GM20000 (cell line): ENCODE results near the gene UBE2G2.

Experiments used
- DNase-seq: peaks from one replicate; pipeline ENCODE4 v3.0.0; 2012; ENCODE audit warnings: low spot score
- TF ChIP-seq, protein P1 (sequence below): IDR thresholded peaks from 2 replicates; pipeline ENCODE4 v1.5.1; 2012; ENCODE audit warnings: mild to moderate bottlenecking, control low read depth; ENCODE audit errors: extremely low read depth, missing control alignments

Gene UBE2G2

GRCh38 chr21:44838951-44839350 lies 37.3 kb upstream of the UBE2G2 start:
- TF ChIP-seq, protein P1, sequence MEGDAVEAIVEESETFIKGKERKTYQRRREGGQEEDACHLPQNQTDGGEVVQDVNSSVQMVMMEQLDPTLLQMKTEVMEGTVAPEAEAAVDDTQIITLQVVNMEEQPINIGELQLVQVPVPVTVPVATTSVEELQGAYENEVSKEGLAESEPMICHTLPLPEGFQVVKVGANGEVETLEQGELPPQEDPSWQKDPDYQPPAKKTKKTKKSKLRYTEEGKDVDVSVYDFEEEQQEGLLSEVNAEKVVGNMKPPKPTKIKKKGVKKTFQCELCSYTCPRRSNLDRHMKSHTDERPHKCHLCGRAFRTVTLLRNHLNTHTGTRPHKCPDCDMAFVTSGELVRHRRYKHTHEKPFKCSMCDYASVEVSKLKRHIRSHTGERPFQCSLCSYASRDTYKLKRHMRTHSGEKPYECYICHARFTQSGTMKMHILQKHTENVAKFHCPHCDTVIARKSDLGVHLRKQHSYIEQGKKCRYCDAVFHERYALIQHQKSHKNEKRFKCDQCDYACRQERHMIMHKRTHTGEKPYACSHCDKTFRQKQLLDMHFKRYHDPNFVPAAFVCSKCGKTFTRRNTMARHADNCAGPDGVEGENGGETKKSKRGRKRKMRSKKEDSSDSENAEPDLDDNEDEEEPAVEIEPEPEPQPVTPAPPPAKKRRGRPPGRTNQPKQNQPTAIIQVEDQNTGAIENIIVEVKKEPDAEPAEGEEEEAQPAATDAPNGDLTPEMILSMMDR, result no peak
- no peak for DNase-seq

DNA sequence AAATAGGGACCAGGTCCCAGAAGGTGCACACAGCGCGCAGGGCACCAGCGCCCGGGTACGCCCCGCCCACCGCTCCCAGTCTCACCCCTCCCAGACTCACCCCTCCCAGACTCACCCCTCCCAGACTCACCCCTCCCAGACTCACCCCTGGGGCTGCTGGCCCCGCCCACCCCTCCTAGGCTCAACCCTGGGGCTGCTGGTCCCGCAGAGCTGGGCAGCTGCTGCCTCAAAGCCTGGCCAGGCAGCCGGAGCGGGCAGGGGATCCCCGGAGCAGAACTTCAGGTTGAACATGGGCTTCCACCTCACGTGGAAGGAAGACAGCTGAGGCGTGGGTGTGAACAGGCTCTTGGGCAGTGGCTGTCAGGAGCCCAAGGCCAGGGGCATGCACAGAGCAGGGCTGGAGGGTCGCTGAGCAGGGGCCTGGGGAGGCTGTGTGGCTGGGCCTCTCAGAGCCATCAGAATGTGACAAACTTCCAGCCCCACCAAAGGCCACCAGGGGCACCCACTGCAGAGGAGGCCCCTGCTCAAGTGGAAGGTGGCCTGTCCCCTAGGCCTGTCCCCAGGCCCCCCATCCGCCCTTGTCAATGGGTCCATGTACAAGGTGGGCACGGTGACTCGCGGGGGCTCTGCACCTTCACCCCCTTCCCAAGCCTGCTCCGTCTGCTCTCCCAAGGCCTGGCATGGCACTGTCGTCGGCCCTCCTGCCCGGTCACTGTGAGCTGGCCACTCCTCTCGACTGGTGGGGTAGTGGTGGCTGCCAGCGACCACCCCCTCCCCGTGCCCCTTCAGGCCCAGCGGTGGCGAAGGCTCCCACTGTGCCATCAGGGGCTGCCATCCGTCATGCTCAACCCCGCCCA lies 36.6 kb upstream of the UBE2G2 start:
- DNase-seq, result no peak

GRCh38 chr21:44837537-44837936 lies 35.9 kb upstream of the UBE2G2 start:
- no peak for DNase-seq
- TF ChIP-seq, protein P1, result no peak

More for the DNA sequence above, 36.6 kb upstream of the UBE2G2 start:
- TF ChIP-seq, protein P1, result no peak

DNA sequence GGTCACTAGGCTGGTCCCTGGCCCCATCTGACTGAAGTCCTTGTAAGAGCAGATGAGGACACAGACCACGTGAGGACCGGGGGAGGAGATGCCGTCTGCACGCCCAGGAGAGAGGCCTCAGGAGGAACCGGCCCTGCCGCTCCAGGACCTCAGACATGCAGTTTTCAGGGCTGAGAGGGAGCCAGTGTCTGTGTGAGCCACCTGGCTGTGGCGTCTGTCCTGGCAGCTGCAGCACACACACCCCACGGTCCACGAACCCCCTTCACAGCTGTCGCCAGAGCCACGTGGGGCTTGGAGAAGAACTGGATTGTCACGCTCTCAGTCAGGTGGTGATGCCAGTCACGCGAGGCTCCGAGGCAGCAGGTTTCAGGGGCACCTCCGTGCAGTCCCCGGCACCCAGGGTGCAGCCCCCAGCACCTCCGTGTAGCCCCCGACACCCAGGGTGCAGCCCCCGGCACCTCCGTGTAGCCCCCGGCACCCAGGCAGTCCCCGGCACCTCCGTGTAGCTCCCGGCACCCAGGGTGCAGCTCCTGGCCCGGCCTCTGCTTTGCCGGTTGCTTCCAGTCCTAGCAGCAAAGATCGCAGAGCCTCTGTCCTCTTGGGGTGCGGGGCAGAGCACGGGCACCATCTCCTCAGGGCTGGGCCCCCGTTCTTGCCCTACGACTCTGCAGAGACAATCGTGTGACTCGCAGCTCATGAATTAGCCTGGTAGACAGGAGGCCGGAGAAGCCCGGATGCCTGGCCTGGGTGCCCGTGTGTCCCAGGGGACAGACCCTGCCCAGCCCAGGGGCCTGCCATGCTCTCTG lies 35.2 kb upstream of the UBE2G2 start:
- TF ChIP-seq, protein P1, result no peak
- no peak for DNase-seq

DNA sequence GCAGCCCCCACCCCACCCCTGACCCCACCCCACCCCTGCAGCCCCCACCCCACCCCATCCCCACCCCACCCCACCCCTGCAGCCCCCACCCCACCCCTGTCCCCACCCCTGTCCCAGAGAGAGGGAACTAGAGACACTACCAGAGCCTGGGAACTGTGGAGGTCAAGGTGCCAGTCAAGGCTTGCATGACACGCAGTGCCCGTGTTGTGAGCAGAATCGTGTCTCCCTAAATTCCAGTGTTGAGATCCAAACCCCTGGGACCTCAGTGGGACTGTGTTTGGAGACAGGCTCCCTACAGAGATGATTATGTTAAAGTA lies 34.7 kb upstream of the UBE2G2 start:
- TF ChIP-seq, protein P1, result no peak

GRCh38 chr21:44835647-44835973 lies 34.0 kb upstream of the UBE2G2 start:
- DNase-seq, result no peak
- TF ChIP-seq, protein P1, result no peak

More for the DNA sequence above, 34.7 kb upstream of the UBE2G2 start:
- no peak for DNase-seq

GRCh38 chr21:44834951-44835646 lies 33.5 kb upstream of the UBE2G2 start:
- DNase-seq, result no peak
- TF ChIP-seq, protein P1, result no peak
